MM.1S (cell line): Measurements from ENCODE around the gene TCF21.

Source experiments
- DNase-seq: peaks from one replicate; pipeline ENCODE4 v3.0.0-alpha.2; 2015
- H2AFZ ChIP-seq: fragments of 300-600 bp; sonication (generic); 2 replicates; pipeline ENCODE4 v1.6.0; 2016; ENCODE audit warnings: antibody characterized with exemption, low read length
- H3F3A ChIP-seq: fragments of 300-600 bp; sonication (generic); 2 replicates; pipeline ENCODE4 v1.6.1; 2016; ENCODE audit warnings: mild to moderate bottlenecking, antibody characterized with exemption, low read length, moderate library complexity, mixed read lengths; ENCODE audit not compliant: insufficient read depth
- H3K27ac ChIP-seq: fragments of 300-600 bp; sonication (generic); 2 replicates; pipeline ENCODE4 v1.5.1; 2016; ENCODE audit warnings: mild to moderate bottlenecking, low read length
- H3K27me3 ChIP-seq: fragments of 300-600 bp; sonication (generic); replicated peaks from 2 replicates; pipeline ENCODE4 v1.6.0; 2016; ENCODE audit warnings: low read length; ENCODE audit not compliant: insufficient read depth
- H3K36me3 ChIP-seq: fragments of 300-600 bp; sonication (generic); replicated peaks from 2 replicates; pipeline ENCODE4 v1.6.1; 2016; ENCODE audit warnings: mild to moderate bottlenecking, low read length, mixed read lengths; ENCODE audit not compliant: insufficient read depth
- H3K4me1 ChIP-seq: fragments of 300-600 bp; sonication (generic); 2 replicates; pipeline ENCODE4 v1.6.1; 2016; ENCODE audit warnings: low read length, mixed read lengths
- H3K4me2 ChIP-seq: fragments of 300-600 bp; sonication (generic); 2 replicates; pipeline ENCODE4 v1.6.0; 2016; ENCODE audit warnings: low read depth, low read length
- H3K4me3 ChIP-seq: fragments of 300-600 bp; sonication (generic); 2 replicates; pipeline ENCODE4 v1.5.1; 2016; ENCODE audit warnings: low read length, mixed read lengths
- H3K79me2 ChIP-seq: fragments of 300-600 bp; sonication (generic); 2 replicates; pipeline ENCODE4 v1.6.1; 2016; ENCODE audit warnings: mixed run types, low read length, mixed read lengths
- H3K9ac ChIP-seq: fragments of 300-600 bp; sonication (generic); 2 replicates; pipeline ENCODE4 v1.6.1; 2016; ENCODE audit warnings: low read length, mixed read lengths
- H3K9me2 ChIP-seq: fragments of 300-600 bp; sonication (generic); replicated peaks from 2 replicates; pipeline ENCODE4 v1.6.1; 2016; ENCODE audit warnings: mild to moderate bottlenecking, low read length, mixed read lengths; ENCODE audit not compliant: insufficient read depth
- H3K9me3 ChIP-seq: fragments of 300-600 bp; sonication (generic); replicated peaks from 2 replicates; pipeline ENCODE4 v1.6.1; 2016; ENCODE audit warnings: mild to moderate bottlenecking, low read length, mixed read lengths; ENCODE audit not compliant: insufficient read depth
- H4K20me1 ChIP-seq: fragments of 300-600 bp; sonication (generic); 2 replicates; pipeline ENCODE4 v1.6.1; 2016; ENCODE audit warnings: mild to moderate bottlenecking, low read length, moderate library complexity, mixed read lengths; ENCODE audit not compliant: insufficient read depth
- CTCF ChIP-seq: fragments of 300-600 bp; sonication (generic); IDR thresholded peaks from 2 replicates; pipeline ENCODE4 v1.5.1; 2016; ENCODE audit warnings: antibody characterized with exemption, low read length, mixed read lengths
- EZH2 ChIP-seq: fragments of 300-600 bp; sonication (generic); optimal IDR thresholded peaks from 2 replicates; pipeline ENCODE3; 2017; ENCODE audit warnings: low read depth, mild to moderate bottlenecking, antibody characterized with exemption, low read length, mixed read lengths
- EZH2phosphoT487 ChIP-seq: fragments of 300-600 bp; sonication (generic); IDR thresholded peaks from 2 replicates; pipeline ENCODE4 v1.6.1; 2018; ENCODE audit warnings: antibody characterized with exemption, low read length

Gene TCF21

GRCh38 chr6:133916650-133917151, 27.8 kb downstream of the TCF21 start:
- DNase-seq: peak; percentile 82
- H3K79me2 ChIP-seq: no peaks in the 10 kb centered on the region
- H3F3A ChIP-seq: no peaks in the 10 kb centered on the region
- H3K36me3 ChIP-seq: no peaks in the 10 kb centered on the region
- peak; percentile 91 for TF ChIP-seq CTCF
- no peak for TF ChIP-seq EZH2phosphoT487
- H3K4me1 ChIP-seq: peaks cover 5% of the 10 kb centered on the region; the same call in 1 of the 2 replicates
- H3K4me3 ChIP-seq: no peak overlapping the region
- H4K20me1 ChIP-seq: no peaks in the 10 kb centered on the region
- peak overlapping the region; percentile 13; the same call in 1 of the 2 replicates for H3K4me2 ChIP-seq
- H3K9me2 ChIP-seq: no peaks in the 10 kb centered on the region
- H3K27me3 ChIP-seq: no peaks in the 10 kb centered on the region
- H3K9me3 ChIP-seq: no peaks in the 10 kb centered on the region
- H3K27ac ChIP-seq: no peak overlapping the region
- H2AFZ ChIP-seq: peak overlapping the region; percentile 4; the same call in 1 of the 2 replicates
- no peak overlapping the region for H3K9ac ChIP-seq

- Histone ChIP-seq H2AFZ (no peak overlapping the region), H3K27ac (no peak overlapping the region), H3K9me2 (no peaks in the 10 kb centered on the region), H3K4me2 (no peak overlapping the region), H3K27me3 (no peaks in the 10 kb centered on the region), H3K9ac (no peak overlapping the region), H4K20me1 (no peaks in the 10 kb centered on the region), H3K4me3 (no peak overlapping the region), H3K79me2 (no peaks in the 10 kb centered on the region), H3K9me3 (no peaks in the 10 kb centered on the region), H3K4me1 (peaks cover 5% of the 10 kb centered on the region; the same call in 1 of the 2 replicates), H3F3A (no peaks in the 10 kb centered on the region), H3K36me3 (no peaks in the 10 kb centered on the region)
- no peak for TF ChIP-seq EZH2phosphoT487
- no peak for TF ChIP-seq EZH2
- TF ChIP-seq CTCF: no peak
- DNase-seq: no peak
Observed at GRCh38 chr6:133917781-133918180, 28.9 kb downstream of the TCF21 start.

GRCh38 chr6:133918208-133918930, 29.5 kb downstream of the TCF21 start:
- Histone ChIP-seq H3F3A (no peaks in the 10 kb centered on the region), H3K9ac (no peak overlapping the region), H4K20me1 (no peaks in the 10 kb centered on the region), H3K4me3 (no peak overlapping the region), H3K9me2 (no peaks in the 10 kb centered on the region), H3K79me2 (no peaks in the 10 kb centered on the region), H3K4me2 (no peak overlapping the region), H3K9me3 (no peaks in the 10 kb centered on the region), H3K27ac (no peak overlapping the region), H3K4me1 (peaks cover 5% of the 10 kb centered on the region; the same call in 1 of the 2 replicates), H3K36me3 (no peaks in the 10 kb centered on the region), H3K27me3 (no peaks in the 10 kb centered on the region), H2AFZ (no peak overlapping the region)
- TF ChIP-seq CTCF (no peak), EZH2 (no peak)
- DNase-seq: no peak
